RWPE1 (cell line): ENCODE results near the gene GRID2.

Experiments
- CTCF ChIA-PET: fragments of 350-600 bp; sonication (Branson Sonifier 250); formaldehyde crosslinking; extraction: SDS; loops from one replicate; lab custom pipeline; 2021; lab: Yijun Ruan, JAX
- POLR2A ChIA-PET: fragments of 400-600 bp; formaldehyde crosslinking; extraction: SDS; loops from one replicate; lab custom pipeline; 2020; ENCODE audit warnings: antibody characterized with exemption; ENCODE audit not compliant: low non-redundant PET; lab: Yijun Ruan, JAX
- DNase-seq: peaks from one replicate; pipeline ENCODE4 v3.0.0; 2012; ENCODE audit warnings: low spot score
- H3K27ac ChIP-seq: fragments of 450-650 bp; 2 replicates; pipeline ENCODE4 v1.5.1; 2017
- CTCF ChIP-seq: fragments of 450-650 bp; conservative IDR thresholded peaks from 2 replicates; pipeline ENCODE4 v1.5.1; 2017; ENCODE audit warnings: low read depth, mild to moderate bottlenecking

The GRID2 gene

GRCh38 chr4:93749292-93749761 lies 1445.6 kb downstream of the GRID2 start:
- ChIA-PET POLR2A (no interaction called here), CTCF (no interaction called here)
- no peak overlapping the region for H3K27ac ChIP-seq
- no peak for TF ChIP-seq CTCF
- no peak for DNase-seq

GRCh38 chr4:93751411-93751810 lies 1447.6 kb downstream of the GRID2 start:
- POLR2A ChIA-PET: no interaction called here
- no peak for DNase-seq
- CTCF ChIA-PET: interaction anchor here (0.6 kb wide), 1 partner anchor 338 kb away, joined by 3 read pairs; no protein-coding TSS in a partner anchor
- no peak for TF ChIP-seq CTCF
- no peak overlapping the region for H3K27ac ChIP-seq

GRCh38 chr4:93756101-93756500 lies 1452.3 kb downstream of the GRID2 start:
- ChIA-PET CTCF (no interaction called here), POLR2A (no interaction called here)
- no peak for TF ChIP-seq CTCF
- H3K27ac ChIP-seq: no peak overlapping the region
- DNase-seq: no peak

GRCh38 chr4:93759506-93759905 lies 1455.7 kb downstream of the GRID2 start:
- no peak for TF ChIP-seq CTCF
- POLR2A ChIA-PET: no interaction called here
- DNase-seq: no peak
- no peak overlapping the region for H3K27ac ChIP-seq
- CTCF ChIA-PET: no interaction called here

GRCh38 chr4:93760284-93760683 lies 1456.5 kb downstream of the GRID2 start:
- CTCF ChIA-PET: no interaction called here

GRCh38 chr4:93761286-93761685 lies 1457.5 kb downstream of the GRID2 start:
- CTCF ChIA-PET: no interaction called here
- POLR2A ChIA-PET: no interaction called here
- no peak for DNase-seq
- TF ChIP-seq CTCF: no peak
- H3K27ac ChIP-seq: no peak overlapping the region

More at GRCh38 chr4:93760284-93760683, 1456.5 kb downstream of the GRID2 start:
- POLR2A ChIA-PET: no interaction called here
- no peak overlapping the region for H3K27ac ChIP-seq
- TF ChIP-seq CTCF: no peak
- DNase-seq: no peak
